K562 (cell line): ENCODE results near the gene SLC25A36. TPM values are rescaled to one million over a fixed set of nuclear protein-coding genes. Genes with fewer than 3 reads are reported as not detected.
A peak's percentile ranks its signal among the peaks of the same experiment; 100 is the strongest.

Experiments
- ATAC-seq: fragments of 200-7000 bp; cut with Tn5 transposase; 3 replicates; pipeline ENCODE4 v1.9.1; 2020; ENCODE audit warnings: moderate library complexity
- BruUV-seq: library from RNA; stranded (reverse); fragments of 400-500 nt; replicated peaks from 2 replicates; lab custom pipeline; 2021; lab: Mats Ljungman, UMichigan
- CTCF ChIA-PET: fragments of 300-600 bp; formaldehyde crosslinking; extraction: SDS; loops from one replicate; lab custom pipeline; 2021; ENCODE audit warnings: low intra/inter-chr PET ratio; lab: Yijun Ruan, JAX
- POLR2A ChIA-PET: fragments of 300-600, 350-650 bp; sonication (Branson Sonifier 250); formaldehyde crosslinking; extraction: SDS; loops from one replicate; lab custom pipeline; 2021; ENCODE audit warnings: antibody characterized with exemption, inconsistent platforms; lab: Yijun Ruan, JAX
- DNase-seq, 4 experiments: peaks; one replicate each; pipeline versions ENCODE4 v3.0.0 to v3.0.0-alpha.2; 2011 to 2018; ENCODE audit warnings: low spot score in 3 of 4, mixed read lengths in 3 of 4; ENCODE audit errors: extremely low read depth in 1 of 4
- FAIRE-seq: peaks from 2 replicates; lab custom pipeline; 2011; peaks lifted over from hg19 to GRCh38; lab: Jason Lieb, UNC
- H2AFZ ChIP-seq: 2 replicates; pipeline ENCODE4 v1.6.0; 2011; ENCODE audit warnings: low read depth, low read length, control low read depth, inconsistent platforms
- H3K27ac ChIP-seq: fragments of 200-600 bp; 3 replicates; pipeline ENCODE4 v1.8.0; 2011; ENCODE audit warnings: low read depth, mild to moderate bottlenecking, control low read depth, inconsistent platforms, low read length, moderate library complexity, mixed read lengths; ENCODE audit errors: extremely low read depth
- H3K27me3 ChIP-seq, 2 experiments: fragments of 300-600 bp in 1 of 2; 2 replicates in 1 of 2; 3 replicates in 1 of 2; pipeline versions ENCODE4 v1.6.0 to v1.8.0; 2011; ENCODE audit warnings: inconsistent platforms in 2 of 2, low read length in 2 of 2, mild to moderate bottlenecking in 1 of 2, mixed read lengths in 1 of 2, moderate library complexity in 1 of 2; ENCODE audit not compliant: control insufficient read depth in 2 of 2, insufficient read depth in 2 of 2
- H3K36me3 ChIP-seq: fragments of 300-600 bp; 3 replicates; pipeline ENCODE4 v1.8.0; 2011; ENCODE audit warnings: mild to moderate bottlenecking, low read length, inconsistent platforms; ENCODE audit not compliant: control insufficient read depth, insufficient read depth
- H3K4me1 ChIP-seq, 2 experiments: fragments of 200-600 bp in 1 of 2; replicated peaks in 1 of 2; 2 replicates in 1 of 2; 3 replicates in 1 of 2; pipeline versions ENCODE4 v1.5.1 to v1.8.0; 2011; ENCODE audit warnings: inconsistent platforms in 2 of 2, low read length in 2 of 2, mild to moderate bottlenecking in 1 of 2, mixed read lengths in 1 of 2, moderate library complexity in 1 of 2; ENCODE audit not compliant: control insufficient read depth in 2 of 2, insufficient read depth in 2 of 2
- H3K4me2 ChIP-seq: 2 replicates; pipeline ENCODE4 v1.6.1; 2011; ENCODE audit warnings: low read length, control low read depth, inconsistent platforms, mixed read lengths; ENCODE audit not compliant: insufficient read depth
- H3K4me3 ChIP-seq: fragments of 200-600 bp; sonication (generic), shearing (Covaris generic); 2 replicates; pipeline ENCODE4 v1.5.1; 2016; ENCODE audit warnings: control low read depth, inconsistent platforms
- H3K79me2 ChIP-seq: fragments of 200-600 bp; 3 replicates; pipeline ENCODE4 v1.8.0; 2011; ENCODE audit warnings: low read length, inconsistent platforms; ENCODE audit not compliant: control insufficient read depth, insufficient read depth
- H3K9ac ChIP-seq, 2 experiments: 2 replicates each; pipeline versions ENCODE4 v1.6.0 to v1.6.1; 2011; ENCODE audit warnings: low read depth in 2 of 2, low read length in 2 of 2, control low read depth in 1 of 2, inconsistent platforms in 1 of 2, mild to moderate bottlenecking in 1 of 2, mixed read lengths in 1 of 2; ENCODE audit not compliant: insufficient read depth in 1 of 2
- H3K9me1 ChIP-seq: one replicate; pipeline ENCODE4 v1.6.0; 2011; ENCODE audit warnings: inconsistent platforms, mild to moderate bottlenecking, low read length, moderate library complexity; ENCODE audit not compliant: control insufficient read depth, insufficient read depth
- H3K9me3 ChIP-seq: replicated peaks from 2 replicates; pipeline ENCODE4 v1.5.1; 2011; ENCODE audit warnings: low read depth, low read length, inconsistent platforms; ENCODE audit not compliant: control insufficient read depth, insufficient read depth
- H4K20me1 ChIP-seq: replicated peaks from 2 replicates; pipeline ENCODE4 v1.6.1; 2011; ENCODE audit warnings: low read length, inconsistent platforms, mixed read lengths; ENCODE audit not compliant: control insufficient read depth, insufficient read depth
- KHSRP ChIP-seq: fragments of 450-650 bp; IDR thresholded peaks from 2 replicates; pipeline ENCODE4 v1.6.1; 2017
- RFX7 ChIP-seq: fragments of 250-450 bp; sonication (Bioruptor Pico); IDR thresholded peaks from 2 replicates; pipeline ENCODE4 v1.5.1; 2021; ENCODE audit warnings: mild to moderate bottlenecking
- SOX6 ChIP-seq: fragments of 450-650 bp; IDR thresholded peaks from 2 replicates; pipeline ENCODE4 v1.6.1; 2014; ENCODE audit warnings: mild to moderate bottlenecking
- TARDBP ChIP-seq: fragments of 450-650 bp; IDR thresholded peaks from 2 replicates; pipeline ENCODE4 v1.6.1; 2016
- WGBS: fragments of 100-300 bp; shearing (Covaris generic); methylation state at CpG from one replicate; pipeline ENCODE4 v1.1.6; 2016; ENCODE audit warnings: low coverage, mixed read lengths; ENCODE audit not compliant: insufficient coverage; ENCODE audit errors: missing lambda C conversion rate; 5-methylcytosine and 5-hydroxymethylcytosine counted together
- in situ Hi-C: fragments of 300-500 bp; cut with MboI; formaldehyde crosslinking; loops from 4 replicates; pipeline ENCODE4 v1.15.0; 2018; ENCODE audit warnings: inconsistent platforms, mixed read lengths
- intact Hi-C: fragments of 100-400 bp; cut with micrococcal nuclease; formaldehyde crosslinking; loops from 2 replicates; pipeline ENCODE4 v1.14.2; 2022
- polyA plus RNA-seq, 8 experiments: library from polyadenylated mRNA; depleted of rRNA in 4 of 8; stranded (reverse) in 5 of 8; unstranded in 3 of 8; fragments of >200 nt; fragmentation: Nextera tagmentation in 2 of 8; fragmentation: Illumina TruSeq in 1 of 8; extraction: Ambion mirVana in 2 of 8; extraction: Trizol in 1 of 8; gene quantifications; 2 replicates each; pipeline versions ENCODE4 v1.2.1 to v1.2.3, GENCODE V29; 2011 to 2014; ENCODE audit warnings: inconsistent platforms in 1 of 8, missing spikeins in 1 of 8
- total RNA-seq, 7 experiments: library from RNA; depleted of rRNA in 6 of 7; stranded (reverse); fragments of >200 nt in 6 of 7; fragmentation: Illumina TruSeq in 2 of 7; extraction: Trizol in 2 of 7; gene quantifications; 2 replicates each; pipeline versions ENCODE4 v1.2.1 to v1.2.3, GENCODE V29; 2011 to 2021; ENCODE audit warnings: low replicate concordance in 1 of 7
- TF ChIP-seq, protein P1 (sequence below), 2 experiments: fragments of 450-650 bp; formaldehyde crosslinking in 1 of 2; IDR thresholded peaks; 2 replicates each; pipeline versions ENCODE4 v1.4.0 to v1.6.1; 2014 to 2020; ENCODE audit warnings: mild to moderate bottlenecking in 2 of 2, borderline replicate concordance in 1 of 2, low read depth in 1 of 2

Gene SLC25A36
- total and polyA plus RNA-seq, 9 of the 15 experiments (the other 6 are each of a cell fraction or from before 2014, with no cell fraction given) = 12.0 to 95.3 (median 43.3) TPM

DNA sequence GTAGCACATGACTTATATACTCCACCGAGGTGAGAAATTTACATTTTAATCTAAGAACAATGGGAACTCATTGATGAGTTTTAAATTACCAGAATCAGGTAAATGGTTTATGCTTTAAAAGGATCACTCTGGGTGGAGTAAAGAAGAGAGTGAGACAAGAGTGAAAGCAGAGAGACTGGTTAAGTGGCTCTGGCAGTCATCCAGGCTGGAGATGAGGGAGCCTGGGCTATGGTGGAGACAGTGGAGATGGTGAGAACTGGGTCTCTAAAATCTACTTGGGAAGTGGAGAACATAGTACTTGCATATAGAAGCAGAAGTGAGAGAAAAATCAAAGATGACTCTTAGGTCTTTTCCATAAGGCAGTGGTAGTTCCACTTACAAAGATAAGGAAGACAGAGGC lies 37.1 kb upstream of the SLC25A36 start (continued):
- TF ChIP-seq TARDBP = no peak
- TF ChIP-seq SOX6 = no peak
- TF ChIP-seq KHSRP = no peak

DNA sequence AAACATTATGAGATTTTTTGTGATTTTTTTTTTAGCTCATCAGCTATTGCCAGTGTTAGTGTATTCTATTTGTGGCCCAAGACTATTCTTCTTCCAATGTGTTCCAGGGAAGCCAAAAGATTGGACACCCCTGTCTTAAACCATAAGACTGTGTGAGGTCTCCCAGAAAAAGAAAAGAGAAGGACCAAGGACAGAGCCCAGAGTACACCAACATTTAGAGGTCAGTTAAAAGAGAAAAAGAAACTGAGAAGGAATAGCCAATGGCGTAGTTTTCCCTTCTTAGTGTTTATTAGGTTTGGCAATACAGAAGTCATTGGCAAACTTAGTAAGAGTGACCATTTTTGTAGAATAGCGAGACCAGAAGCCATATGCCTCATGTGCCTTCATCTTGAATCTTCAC lies 36.1 kb upstream of the SLC25A36 start:
- 0% methylated on average over 2 of the region's 2 CpGs for WGBS
- H3K4me3 ChIP-seq = no peak overlapping the region
- no peaks in the 10 kb centered on the region for H3K36me3 ChIP-seq
- H2AFZ ChIP-seq = no peak overlapping the region
- intact Hi-C loops = no loop called here
- no peaks in the 10 kb centered on the region for H4K20me1 ChIP-seq
- no peak for DNase-seq
- H3K4me1 ChIP-seq = no peaks in the 10 kb centered on the region
- CTCF ChIA-PET = no interaction called here
- POLR2A ChIA-PET = interaction anchor here (1.0 kb wide), 1 partner anchor 10 kb away, joined by 3 read pairs; no protein-coding TSS in a partner anchor
- no peaks in the 10 kb centered on the region for H3K27me3 ChIP-seq
- H3K9me1 ChIP-seq = no peaks in the 10 kb centered on the region
- TF ChIP-seq, protein P1, sequence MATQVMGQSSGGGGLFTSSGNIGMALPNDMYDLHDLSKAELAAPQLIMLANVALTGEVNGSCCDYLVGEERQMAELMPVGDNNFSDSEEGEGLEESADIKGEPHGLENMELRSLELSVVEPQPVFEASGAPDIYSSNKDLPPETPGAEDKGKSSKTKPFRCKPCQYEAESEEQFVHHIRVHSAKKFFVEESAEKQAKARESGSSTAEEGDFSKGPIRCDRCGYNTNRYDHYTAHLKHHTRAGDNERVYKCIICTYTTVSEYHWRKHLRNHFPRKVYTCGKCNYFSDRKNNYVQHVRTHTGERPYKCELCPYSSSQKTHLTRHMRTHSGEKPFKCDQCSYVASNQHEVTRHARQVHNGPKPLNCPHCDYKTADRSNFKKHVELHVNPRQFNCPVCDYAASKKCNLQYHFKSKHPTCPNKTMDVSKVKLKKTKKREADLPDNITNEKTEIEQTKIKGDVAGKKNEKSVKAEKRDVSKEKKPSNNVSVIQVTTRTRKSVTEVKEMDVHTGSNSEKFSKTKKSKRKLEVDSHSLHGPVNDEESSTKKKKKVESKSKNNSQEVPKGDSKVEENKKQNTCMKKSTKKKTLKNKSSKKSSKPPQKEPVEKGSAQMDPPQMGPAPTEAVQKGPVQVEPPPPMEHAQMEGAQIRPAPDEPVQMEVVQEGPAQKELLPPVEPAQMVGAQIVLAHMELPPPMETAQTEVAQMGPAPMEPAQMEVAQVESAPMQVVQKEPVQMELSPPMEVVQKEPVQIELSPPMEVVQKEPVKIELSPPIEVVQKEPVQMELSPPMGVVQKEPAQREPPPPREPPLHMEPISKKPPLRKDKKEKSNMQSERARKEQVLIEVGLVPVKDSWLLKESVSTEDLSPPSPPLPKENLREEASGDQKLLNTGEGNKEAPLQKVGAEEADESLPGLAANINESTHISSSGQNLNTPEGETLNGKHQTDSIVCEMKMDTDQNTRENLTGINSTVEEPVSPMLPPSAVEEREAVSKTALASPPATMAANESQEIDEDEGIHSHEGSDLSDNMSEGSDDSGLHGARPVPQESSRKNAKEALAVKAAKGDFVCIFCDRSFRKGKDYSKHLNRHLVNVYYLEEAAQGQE (IDR thresholded peaks at IDR 0.05; ENCODE audit: borderline replicate concordance) = peak; percentile 51
- TF ChIP-seq, protein P1 (CRISPR knock-in tag; IDR thresholded peaks at IDR 0.05; ENCODE audit: low read depth) = no peak
- no peak for TF ChIP-seq RFX7 (CRISPR knock-in tag)
- TF ChIP-seq, all 486 proteins: peak for 1
- Histone ChIP-seq H3K27ac (no peak overlapping the region), H3K79me2 (no peaks in the 10 kb centered on the region), H3K4me2 (no peak overlapping the region), H3K9ac (no peak overlapping the region), H3K9me3 (no peaks in the 10 kb centered on the region)
- ATAC-seq (no peak), FAIRE-seq (no peak)
- BruUV-seq = no TSS peak
- in situ Hi-C loops = no loop called here
